MCF 10A (cell line): ENCODE results near the gene NR3C2. TPM values are rescaled to one million over a fixed set of nuclear protein-coding genes. Genes with fewer than 3 reads are reported as not detected.
A peak's percentile ranks its signal among the peaks of the same experiment; 100 is the strongest.

Experiments used
- BruUV-seq: library from RNA; stranded (reverse); fragments of 400-500 nt; replicated peaks from 2 replicates; lab custom pipeline; 2021; lab: Mats Ljungman, UMichigan
- CTCF ChIA-PET: fragments of 300-600 bp; sonication (Branson Sonifier 250); formaldehyde crosslinking; extraction: SDS; loops from one replicate; lab custom pipeline; 2021; ENCODE audit warnings: antibody characterized with exemption, inconsistent platforms; lab: Yijun Ruan, JAX
- POLR2A ChIA-PET: fragments of 300-600, 350-650 bp; sonication (Branson Sonifier 250); formaldehyde crosslinking; extraction: SDS; loops from one replicate; lab custom pipeline; 2020; ENCODE audit warnings: antibody characterized with exemption, inconsistent platforms; lab: Yijun Ruan, JAX
- DNase-seq: peaks from one replicate; pipeline ENCODE4 v3.0.0-alpha.2; 2018; ENCODE audit not compliant: unreplicated experiment
- H3K27ac Mint-ChIP-seq: one replicate; pipeline ENCODE4 v1.8.0; 2022; ENCODE audit warnings: mild to moderate bottlenecking, low read depth, mixed read lengths; ENCODE audit not compliant: unreplicated experiment
- H3K27me3 Mint-ChIP-seq: one replicate; pipeline ENCODE4 v1.8.0; 2022; ENCODE audit warnings: mixed read lengths; ENCODE audit not compliant: insufficient read depth, unreplicated experiment
- H3K36me3 Mint-ChIP-seq: one replicate; pipeline ENCODE4 v1.8.0; 2022; ENCODE audit warnings: mild to moderate bottlenecking, moderate library complexity, mixed read lengths; ENCODE audit not compliant: insufficient read depth, unreplicated experiment
- H3K4me1 Mint-ChIP-seq: one replicate; pipeline ENCODE4 v1.8.0; 2022; ENCODE audit warnings: mixed read lengths; ENCODE audit not compliant: insufficient read depth, unreplicated experiment
- H3K4me3 Mint-ChIP-seq: one replicate; pipeline ENCODE4 v1.8.0; 2022; ENCODE audit warnings: mild to moderate bottlenecking, moderate library complexity, mixed read lengths; ENCODE audit not compliant: unreplicated experiment
- H3K9me3 Mint-ChIP-seq: one replicate; pipeline ENCODE4 v1.8.0; 2022; ENCODE audit warnings: mixed read lengths; ENCODE audit not compliant: unreplicated experiment
- intact Hi-C: fragments of 100-400 bp; cut with micrococcal nuclease; formaldehyde crosslinking; loops from 2 replicates; pipeline ENCODE4 v1.14.1; 2022
- total RNA-seq: library from RNA; stranded (reverse); gene quantifications from 2 replicates; pipeline ENCODE4 v1.2.3, GENCODE V29; 2022
- TF ChIP-seq, protein P1 (sequence below): fragments of 200-600 bp; IDR thresholded peaks from one replicate; pipeline ENCODE4 v1.8.0; 2022; ENCODE audit warnings: antibody characterized with exemption, mild to moderate bottlenecking; ENCODE audit not compliant: unreplicated experiment

NR3C2 gene
- total RNA-seq, 1 experiment from 2014 or later = 0.21 TPM

- TF ChIP-seq, protein P1, sequence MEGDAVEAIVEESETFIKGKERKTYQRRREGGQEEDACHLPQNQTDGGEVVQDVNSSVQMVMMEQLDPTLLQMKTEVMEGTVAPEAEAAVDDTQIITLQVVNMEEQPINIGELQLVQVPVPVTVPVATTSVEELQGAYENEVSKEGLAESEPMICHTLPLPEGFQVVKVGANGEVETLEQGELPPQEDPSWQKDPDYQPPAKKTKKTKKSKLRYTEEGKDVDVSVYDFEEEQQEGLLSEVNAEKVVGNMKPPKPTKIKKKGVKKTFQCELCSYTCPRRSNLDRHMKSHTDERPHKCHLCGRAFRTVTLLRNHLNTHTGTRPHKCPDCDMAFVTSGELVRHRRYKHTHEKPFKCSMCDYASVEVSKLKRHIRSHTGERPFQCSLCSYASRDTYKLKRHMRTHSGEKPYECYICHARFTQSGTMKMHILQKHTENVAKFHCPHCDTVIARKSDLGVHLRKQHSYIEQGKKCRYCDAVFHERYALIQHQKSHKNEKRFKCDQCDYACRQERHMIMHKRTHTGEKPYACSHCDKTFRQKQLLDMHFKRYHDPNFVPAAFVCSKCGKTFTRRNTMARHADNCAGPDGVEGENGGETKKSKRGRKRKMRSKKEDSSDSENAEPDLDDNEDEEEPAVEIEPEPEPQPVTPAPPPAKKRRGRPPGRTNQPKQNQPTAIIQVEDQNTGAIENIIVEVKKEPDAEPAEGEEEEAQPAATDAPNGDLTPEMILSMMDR = no peak
- intact Hi-C loops = no loop called here
- Mint-ChIP-seq H3K4me1 (no peaks in the 10 kb centered on the region), H3K27ac (no peak overlapping the region), H3K4me3 (no peak overlapping the region), H3K36me3 (peaks cover 4% of the 10 kb centered on the region), H3K9me3 (no peaks in the 10 kb centered on the region), H3K27me3 (no peaks in the 10 kb centered on the region)
- no peak for DNase-seq
- POLR2A ChIA-PET = no interaction called here
- CTCF ChIA-PET = no interaction called here
- BruUV-seq = no TSS peak
Measured at GRCh38 chr4:148430854-148431253, 11.4 kb downstream of the NR3C2 start.

GRCh38 chr4:148429206-148429605, 13.0 kb downstream of the NR3C2 start:
- no peak overlapping the region for H3K4me3 Mint-ChIP-seq
- POLR2A ChIA-PET = interaction anchor here (0.8 kb wide), 1 partner anchor 14 kb away, joined by 4 read pairs; no protein-coding TSS in a partner anchor

GRCh38 chr4:148426643-148427042, 15.6 kb downstream of the NR3C2 start:
- Mint-ChIP-seq H3K4me3 (no peak overlapping the region), H3K9me3 (no peaks in the 10 kb centered on the region), H3K27me3 (no peaks in the 10 kb centered on the region), H3K27ac (no peak overlapping the region), H3K4me1 (no peaks in the 10 kb centered on the region), H3K36me3 (peaks cover 4% of the 10 kb centered on the region)
- TF ChIP-seq, protein P1 = no peak
- BruUV-seq = no TSS peak
- no peak for DNase-seq
- ChIA-PET CTCF (no interaction called here), POLR2A (no interaction called here)
- intact Hi-C loops = no loop called here

More at GRCh38 chr4:148429206-148429605, 13.0 kb downstream of the NR3C2 start:
- DNase-seq = no peak
- no TSS peak for BruUV-seq
- H3K9me3 Mint-ChIP-seq = no peaks in the 10 kb centered on the region
- no peak overlapping the region for H3K27ac Mint-ChIP-seq
- peaks cover 4% of the 10 kb centered on the region for H3K36me3 Mint-ChIP-seq
- TF ChIP-seq, protein P1 = no peak
- intact Hi-C loops = no loop called here
- CTCF ChIA-PET = no interaction called here
- no peaks in the 10 kb centered on the region for H3K27me3 Mint-ChIP-seq
- H3K4me1 Mint-ChIP-seq = no peaks in the 10 kb centered on the region

GRCh38 chr4:148425327-148426110, 16.7 kb downstream of the NR3C2 start:
- BruUV-seq = no TSS peak
- DNase-seq = no peak
- POLR2A ChIA-PET = no interaction called here
- H3K4me3 Mint-ChIP-seq = no peak overlapping the region
- H3K9me3 Mint-ChIP-seq = no peaks in the 10 kb centered on the region
- peaks cover 4% of the 10 kb centered on the region for H3K36me3 Mint-ChIP-seq
- H3K4me1 Mint-ChIP-seq = no peaks in the 10 kb centered on the region
- H3K27me3 Mint-ChIP-seq = no peaks in the 10 kb centered on the region
- TF ChIP-seq, protein P1 = peak; percentile 9
- no peak overlapping the region for H3K27ac Mint-ChIP-seq
- CTCF ChIA-PET = no interaction called here
- intact Hi-C loops = no loop called here
